Keratinocyte (primary cell): ENCODE data around the gene IFI27. TPM values are rescaled to one million over a fixed set of nuclear protein-coding genes. Genes with fewer than 3 reads are reported as not detected.

ENCODE experiments used
- DNase-seq: peaks from one replicate; pipeline ENCODE4 v3.0.0-alpha.2; 2011; ENCODE audit warnings: low read depth, missing footprints, low spot score
- FAIRE-seq: peaks from 2 replicates; lab custom pipeline; 2011; peaks lifted over from hg19 to GRCh38; lab: Jason Lieb, UNC
- H2AFZ ChIP-seq: 2 replicates; pipeline ENCODE4 v1.6.0; 2012; ENCODE audit warnings: low read length, control low read depth, inconsistent platforms; ENCODE audit not compliant: control insufficient read depth
- H3K27ac ChIP-seq: 2 replicates; pipeline ENCODE4 v1.5.1; 2011; ENCODE audit warnings: low read length; ENCODE audit not compliant: control insufficient read depth, insufficient read depth
- H3K27me3 ChIP-seq: 3 replicates; pipeline ENCODE4 v1.6.0; 2011; ENCODE audit warnings: low read length; ENCODE audit not compliant: control insufficient read depth, insufficient read depth; ENCODE audit errors: extremely low read depth
- H3K36me3 ChIP-seq, 2 experiments: 2 replicates in 1 of 2; 3 replicates in 1 of 2; pipeline ENCODE4 v1.5.1; 2011; ENCODE audit warnings: low read length in 2 of 2, mild to moderate bottlenecking in 1 of 2; ENCODE audit not compliant: control insufficient read depth in 2 of 2, insufficient read depth in 2 of 2; ENCODE audit errors: extremely low read depth in 1 of 2
- H3K4me1 ChIP-seq: 3 replicates; pipeline ENCODE4 v1.5.1; 2011; ENCODE audit warnings: low read length; ENCODE audit not compliant: control insufficient read depth, insufficient read depth; ENCODE audit errors: extremely low read depth
- H3K4me2 ChIP-seq: 3 replicates; pipeline ENCODE4 v1.6.0; 2011; ENCODE audit warnings: low read depth, low read length; ENCODE audit not compliant: control insufficient read depth, insufficient read depth; ENCODE audit errors: extremely low read depth
- H3K4me3 ChIP-seq, 3 experiments: fragments of 200-600 bp in 1 of 3; sonication (generic) in 1 of 3; 2 replicates in 2 of 3; 3 replicates in 1 of 3; pipeline ENCODE4 v1.5.1; 2011 to 2016; ENCODE audit warnings: low read length in 3 of 3, mild to moderate bottlenecking in 3 of 3, control low read depth in 2 of 3, inconsistent platforms in 1 of 3, low read depth in 1 of 3, mixed read lengths in 1 of 3, mixed run types in 1 of 3, moderate library complexity in 1 of 3; ENCODE audit not compliant: control insufficient read depth in 2 of 3, insufficient read depth in 2 of 3; ENCODE audit errors: extremely low read depth in 1 of 3
- H3K79me2 ChIP-seq: 2 replicates; pipeline ENCODE4 v1.6.0; 2012; ENCODE audit warnings: low read length; ENCODE audit not compliant: control insufficient read depth, insufficient read depth
- H3K9ac ChIP-seq: 3 replicates; pipeline ENCODE4 v1.6.0; 2011; ENCODE audit warnings: low read length; ENCODE audit not compliant: control insufficient read depth, insufficient read depth; ENCODE audit errors: extremely low read depth
- H3K9me1 ChIP-seq: 3 replicates; pipeline ENCODE4 v1.6.0; 2011; ENCODE audit warnings: low read length; ENCODE audit not compliant: control insufficient read depth, insufficient read depth; ENCODE audit errors: extremely low read depth
- H3K9me3 ChIP-seq: 2 replicates; pipeline ENCODE4 v1.5.1; 2012; ENCODE audit warnings: low read depth, low read length; ENCODE audit not compliant: control insufficient read depth
- H4K20me1 ChIP-seq: 3 replicates; pipeline ENCODE4 v1.6.0; 2011; ENCODE audit warnings: low read length; ENCODE audit not compliant: control insufficient read depth, insufficient read depth; ENCODE audit errors: extremely low read depth
- CTCF ChIP-seq, 3 experiments: IDR thresholded peaks in 1 of 3; conservative IDR thresholded peaks in 1 of 3; optimal IDR thresholded peaks in 1 of 3; 2 replicates in 2 of 3; 3 replicates in 1 of 3; pipeline versions ENCODE3 to v1.5.1; 2011; ENCODE audit warnings: low read length in 3 of 3, mild to moderate bottlenecking in 3 of 3, moderate library complexity in 2 of 3, control low read depth in 1 of 3, inconsistent platforms in 1 of 3; ENCODE audit not compliant: insufficient read depth in 2 of 3; ENCODE audit errors: extremely low read depth in 1 of 3
- EZH2 ChIP-seq: IDR thresholded peaks from one replicate; pipeline ENCODE4 v1.6.1; 2012; ENCODE audit warnings: inconsistent platforms, mild to moderate bottlenecking, low read length, moderate library complexity
- dilution Hi-C: fragments of 300-500 bp; cut with MboI; formaldehyde crosslinking; loops from one replicate; pipeline ENCODE4 v1.7.0; 2020; ENCODE audit warnings: low sequenced_read_pairs; ENCODE audit not compliant: extremely low pct_ligation_motif_present
- polyA plus RNA-seq, 5 experiments: library from polyadenylated mRNA; depleted of rRNA in 3 of 5; stranded (reverse) in 3 of 5; stranded (forward) in 1 of 5; unstranded in 1 of 5; fragments of >200 nt; gene quantifications; 1 replicate in 1 of 5; 2 replicates in 3 of 5; 3 replicates in 1 of 5; pipeline versions ENCODE4 v1.2.1 to v1.2.3, GENCODE V29; 2011 to 2012; ENCODE audit warnings: missing spikeins in 2 of 5, low read depth in 1 of 5, low replicate concordance in 1 of 5

Gene IFI27
- polyA plus RNA-seq, 1 donor (not counting 4 experiments of a cell fraction or from before 2014, with no cell fraction given) = 1,132 TPM

- no peaks in the 10 kb centered on the region for H3K9me1 ChIP-seq
- no peak for TF ChIP-seq EZH2
- no peak for TF ChIP-seq CTCF (optimal IDR thresholded peaks at IDR 0.05 in 1 of 3, IDR thresholded peaks at IDR 0.05 in 1 of 3, conservative IDR thresholded peaks at IDR 0.05 in 1 of 3; ENCODE audit: extremely low read depth in 1 of 3, insufficient read depth in 2 of 3, low read length in 3 of 3)
- no peak overlapping the region for H3K4me3 ChIP-seq
- H3K36me3 ChIP-seq = no peaks in the 10 kb centered on the region
- H3K4me1 ChIP-seq = no peaks in the 10 kb centered on the region
- H2AFZ ChIP-seq = no peak overlapping the region
- no peaks in the 10 kb centered on the region for H3K79me2 ChIP-seq
- no peaks in the 10 kb centered on the region for H3K9me3 ChIP-seq
- no peak overlapping the region for H3K9ac ChIP-seq
- DNase-seq (no peak), FAIRE-seq (no peak)
- no peak overlapping the region for H3K27ac ChIP-seq
- H4K20me1 ChIP-seq = no peaks in the 10 kb centered on the region
- dilution Hi-C loops = no loop called here
- H3K4me2 ChIP-seq = no peak overlapping the region
- peaks cover 9% of the 10 kb centered on the region for H3K27me3 ChIP-seq
Measured at GRCh38 chr14:94161981-94162380, 51.4 kb downstream of the IFI27 start.

GRCh38 chr14:94162466-94162865 is 51.9 kb downstream of the IFI27 start:
- Histone ChIP-seq H2AFZ (no peak overlapping the region), H3K27ac (no peak overlapping the region), H3K4me3 (no peak overlapping the region), H3K4me1 (no peaks in the 10 kb centered on the region), H3K9ac (no peak overlapping the region), H4K20me1 (no peaks in the 10 kb centered on the region), H3K9me1 (no peaks in the 10 kb centered on the region), H3K27me3 (peaks cover 9% of the 10 kb centered on the region), H3K79me2 (no peaks in the 10 kb centered on the region), H3K36me3 (no peaks in the 10 kb centered on the region), H3K9me3 (no peaks in the 10 kb centered on the region), H3K4me2 (no peak overlapping the region)
- TF ChIP-seq CTCF (optimal IDR thresholded peaks at IDR 0.05 in 1 of 3, IDR thresholded peaks at IDR 0.05 in 1 of 3, conservative IDR thresholded peaks at IDR 0.05 in 1 of 3; ENCODE audit: extremely low read depth in 1 of 3, insufficient read depth in 2 of 3, low read length in 3 of 3) = no peak
- no peak for TF ChIP-seq EZH2
- no peak for FAIRE-seq
- dilution Hi-C loops = no loop called here
- no peak for DNase-seq
